ENCODE data around the gene TRPM6.
A peak's percentile ranks its signal among the peaks of the same experiment; 100 is the strongest.

Gene TRPM6

DNA sequence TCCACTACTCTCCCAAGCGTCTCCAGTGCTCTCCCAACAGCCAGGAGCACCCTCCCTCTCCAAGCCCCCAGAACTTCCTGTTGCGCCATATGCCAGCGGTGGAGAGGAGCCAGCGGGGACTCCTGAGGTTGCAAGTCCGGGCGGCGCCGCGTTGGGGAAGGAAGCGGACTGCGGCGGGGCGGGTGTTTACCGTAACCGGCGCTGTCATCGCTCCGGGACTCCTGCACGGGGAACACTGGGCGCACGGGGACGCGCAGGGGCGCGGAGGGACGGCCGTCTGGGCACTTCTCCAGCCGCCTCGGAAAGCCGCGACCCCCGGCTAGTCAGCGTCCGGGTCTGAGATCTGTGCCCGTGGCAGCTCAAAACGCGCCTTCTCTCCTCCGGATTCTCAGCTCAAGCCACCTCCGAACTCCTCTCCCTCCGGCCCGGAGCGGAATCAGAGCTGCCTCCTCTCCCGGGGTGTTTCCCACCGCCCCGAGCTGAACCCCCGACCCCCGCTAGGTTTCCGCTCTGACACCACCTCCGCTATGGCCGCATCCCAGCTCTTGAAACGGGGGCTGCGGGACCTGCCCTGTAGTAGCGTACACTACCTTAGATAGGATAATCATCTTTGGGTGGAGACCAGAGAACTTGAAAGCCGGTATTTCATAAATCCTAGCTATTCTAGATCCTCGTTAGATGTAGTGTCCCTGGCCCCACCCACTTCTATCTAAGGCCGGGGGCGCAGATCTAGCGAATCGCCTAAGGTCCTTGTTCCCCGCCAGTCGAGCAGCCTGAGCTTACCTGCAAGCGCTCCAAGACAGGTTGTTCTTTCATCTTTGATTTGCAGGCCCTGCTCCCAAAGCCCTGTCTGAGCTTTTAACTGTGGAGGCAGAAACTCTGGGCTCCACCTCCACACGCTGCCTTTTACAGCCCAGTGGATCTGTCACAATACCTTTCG is at the start of gene TRPM6:
Gene TRPM6 (minus strand): TSS at position 881 of the 940 bp plus-strand sequence. CDS start 65 bp downstream, at position 816.
- no peaks in the 10 kb centered on the region for H3K9me3 ChIP-seq
- H3K36me3 ChIP-seq: no peaks in the 10 kb centered on the region
- no peaks in the 10 kb centered on the region for H3K27me3 ChIP-seq
- intact Hi-C loops (cut with DNase I; ENCODE audit: low total_unique reads): no loop called here
- H3K4me1 ChIP-seq: peaks cover 0 to 18% (median 11%) of the 10 kb centered on the region in 4 donors
- TF ChIP-seq CTCF (IDR thresholded peaks at IDR 0.05): no peak
- peak; percentile 78 to 83 for DNase-seq
- peak within 1 kb of the TSS in 1 of 2 donors; percentile 14 for H3K27ac ChIP-seq
- H3K4me3 ChIP-seq: peak within 1 kb of the TSS; percentile 53 to 58

DNA sequence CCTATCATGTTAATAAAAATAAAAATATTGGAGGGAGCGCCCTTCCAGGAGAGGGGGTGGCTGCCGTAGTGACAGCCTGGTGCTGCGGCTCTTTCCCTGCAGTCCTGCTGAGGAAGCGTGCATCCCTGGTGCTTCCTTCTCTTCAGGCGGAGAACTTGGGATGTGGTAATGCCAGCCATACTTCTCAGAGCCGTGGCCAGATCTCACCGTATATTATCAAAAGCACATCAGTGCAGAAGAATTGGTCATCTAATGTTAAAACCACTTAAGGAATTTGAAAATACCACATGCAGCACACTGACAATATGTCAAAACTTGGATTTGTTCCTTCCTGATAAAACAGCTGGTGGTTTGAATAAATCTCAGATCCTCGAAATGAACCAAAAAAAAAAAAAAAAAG is 47.3 kb upstream of the TRPM6 start:
- DNase-seq: no peak
- no peak for TF ChIP-seq CTCF (IDR thresholded peaks at IDR 0.05)
- Histone ChIP-seq H3K4me3 (no peak overlapping the region), H3K27me3 (no peaks in the 10 kb centered on the region), H3K27ac (no peak overlapping the region), H3K36me3 (no peaks in the 10 kb centered on the region), H3K4me1 (no peaks in the 10 kb centered on the region), H3K9me3 (peaks cover 0 to 7% (median 4%) of the 10 kb centered on the region in 3 donors)
- intact Hi-C loops (cut with DNase I; ENCODE audit: low total_unique reads): no loop called here

- Histone ChIP-seq H3K27me3 (no peaks in the 10 kb centered on the region), H3K9me3 (no peaks in the 10 kb centered on the region), H3K27ac (no peak overlapping the region), H3K4me1 (no peaks in the 10 kb centered on the region), H3K36me3 (no peaks in the 10 kb centered on the region), H3K4me3 (no peak overlapping the region)
- no peak for DNase-seq
- TF ChIP-seq CTCF (IDR thresholded peaks at IDR 0.05): no peak
- intact Hi-C loops (cut with DNase I; ENCODE audit: low total_unique reads): no loop called here
Measured at GRCh38 chr9:74921737-74922136, 34.0 kb upstream of the TRPM6 start.

GRCh38 chr9:74920944-74921626 is 33.4 kb upstream of the TRPM6 start:
- Histone ChIP-seq H3K9me3 (no peaks in the 10 kb centered on the region), H3K4me1 (no peaks in the 10 kb centered on the region), H3K27me3 (no peaks in the 10 kb centered on the region), H3K27ac (no peak overlapping the region), H3K4me3 (no peak overlapping the region), H3K36me3 (no peaks in the 10 kb centered on the region)
- no peak for TF ChIP-seq CTCF (IDR thresholded peaks at IDR 0.05)
- intact Hi-C loops (cut with DNase I; ENCODE audit: low total_unique reads): no loop called here
- no peak for DNase-seq

- intact Hi-C loops (cut with DNase I; ENCODE audit: low total_unique reads): no loop called here
- no peak overlapping the region for H3K27ac ChIP-seq
- H3K36me3 ChIP-seq: no peaks in the 10 kb centered on the region
Measured at GRCh38 chr9:74910036-74910435, 22.3 kb upstream of the TRPM6 start.

More at GRCh38 chr9:74910036-74910435, 22.3 kb upstream of the TRPM6 start:
- Histone ChIP-seq H3K4me1 (no peaks in the 10 kb centered on the region), H3K4me3 (no peak overlapping the region), H3K27me3 (peaks cover 0 to 6% of the 10 kb centered on the region in 2 donors), H3K9me3 (peaks cover 0 to 8% (median 0%) of the 10 kb centered on the region in 3 donors)
- DNase-seq: no peak
- TF ChIP-seq CTCF (IDR thresholded peaks at IDR 0.05): no peak
